Vagina (tissue), 2 donors: ENCODE data around the gene LIPG. TPM values are rescaled to one million over a fixed set of nuclear protein-coding genes. Genes with fewer than 3 reads are reported as not detected.

Source experiments
- DNase-seq, 2 donors: peaks; one replicate each; pipeline ENCODE4 v3.0.0-alpha.2; 2017; ENCODE audit errors: extremely low spot score in 2 of 2
- H3K27ac ChIP-seq: fragments of 200-600 bp; sonication (generic); one replicate; pipeline ENCODE4 v1.5.1; 2019
- H3K27me3 ChIP-seq: fragments of 200-600 bp; sonication (generic); one replicate; pipeline ENCODE4 v1.5.1; 2019
- H3K36me3 ChIP-seq, 2 donors: fragments of 200-600 bp; sonication (generic); one replicate each; pipeline ENCODE4 v1.5.1; 2017 to 2019
- H3K4me1 ChIP-seq: fragments of 200-600 bp; sonication (generic); one replicate; pipeline ENCODE4 v1.5.1; 2019
- H3K4me3 ChIP-seq, 2 donors: fragments of 200-600 bp; sonication (generic); 1 replicate in 1 of 2; 2 replicates in 1 of 2; pipeline ENCODE4 v1.5.1; 2016 to 2019
- H3K9me3 ChIP-seq: fragments of 200-600 bp; sonication (generic); one replicate; pipeline ENCODE4 v1.5.1; 2019
- CTCF ChIP-seq, 3 experiments: fragments of 450-650 bp in 2 of 3; fragments of 200-600 bp in 1 of 3; sonication (generic) in 1 of 3; IDR thresholded peaks; one replicate each; pipeline ENCODE4 v1.5.1; 2017 to 2019; ENCODE audit warnings: antibody characterized with exemption in 3 of 3, mild to moderate bottlenecking in 2 of 3, moderate library complexity in 2 of 3
- POLR2A ChIP-seq, 2 donors: fragments of 450-650 bp; IDR thresholded peaks; one replicate each; pipeline ENCODE4 v1.6.1; 2017; ENCODE audit warnings: antibody characterized with exemption in 2 of 2, mild to moderate bottlenecking in 2 of 2, moderate library complexity in 2 of 2
- POLR2AphosphoS5 ChIP-seq, 2 donors: sonication (generic); formaldehyde crosslinking; IDR thresholded peaks; one replicate each; pipeline ENCODE4 v1.9.0; 2017; ENCODE audit warnings: antibody characterized with exemption in 2 of 2, mild to moderate bottlenecking in 2 of 2, low read depth in 1 of 2; ENCODE audit not compliant: insufficient read depth in 1 of 2
- intact Hi-C: fragments of 100-400 bp; cut with DNase I; formaldehyde crosslinking; loops from one replicate; pipeline ENCODE4 v1.15.1; 2023
- total RNA-seq: library from RNA; depleted of rRNA; stranded (reverse); fragments of >200 nt; gene quantifications from one replicate; pipeline ENCODE4 v1.2.3, GENCODE V29; 2016

Gene LIPG
- total RNA-seq, 1 donor from 2014 or later: 1.7 TPM

DNA sequence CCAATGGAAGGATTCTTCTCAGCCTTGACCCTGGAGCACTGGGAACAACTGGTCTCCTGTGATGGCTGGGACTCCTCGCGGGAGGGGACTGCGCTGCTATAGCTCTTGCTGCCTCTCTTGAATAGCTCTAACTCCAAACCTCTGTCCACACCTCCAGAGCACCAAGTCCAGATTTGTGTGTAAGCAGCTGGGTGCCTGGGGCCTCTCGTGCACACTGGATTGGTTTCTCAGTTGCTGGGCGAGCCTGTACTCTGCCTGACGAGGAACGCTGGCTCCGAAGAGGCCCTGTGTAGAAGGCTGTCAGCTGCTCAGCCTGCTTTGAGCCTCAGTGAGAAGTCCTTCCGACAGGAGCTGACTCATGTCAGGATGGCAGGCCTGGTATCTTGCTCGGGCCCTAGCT lies 28.8 kb downstream of the LIPG start:
- H3K4me1 ChIP-seq: no peaks in the 10 kb centered on the region
- no peak overlapping the region for H3K27ac ChIP-seq
- no peak overlapping the region for H3K4me3 ChIP-seq
- H3K36me3 ChIP-seq: no peaks in the 10 kb centered on the region
- DNase-seq: no peak
- intact Hi-C loops: no loop called here
- H3K27me3 ChIP-seq: no peaks in the 10 kb centered on the region
- TF ChIP-seq POLR2AphosphoS5 (IDR thresholded peaks at IDR 0.05; ENCODE audit: insufficient read depth in 1 of 2, low read depth in 1 of 2): no peak
- no peak for TF ChIP-seq POLR2A (IDR thresholded peaks at IDR 0.05)
- TF ChIP-seq CTCF (IDR thresholded peaks at IDR 0.05): no peak
- no peaks in the 10 kb centered on the region for H3K9me3 ChIP-seq

DNA sequence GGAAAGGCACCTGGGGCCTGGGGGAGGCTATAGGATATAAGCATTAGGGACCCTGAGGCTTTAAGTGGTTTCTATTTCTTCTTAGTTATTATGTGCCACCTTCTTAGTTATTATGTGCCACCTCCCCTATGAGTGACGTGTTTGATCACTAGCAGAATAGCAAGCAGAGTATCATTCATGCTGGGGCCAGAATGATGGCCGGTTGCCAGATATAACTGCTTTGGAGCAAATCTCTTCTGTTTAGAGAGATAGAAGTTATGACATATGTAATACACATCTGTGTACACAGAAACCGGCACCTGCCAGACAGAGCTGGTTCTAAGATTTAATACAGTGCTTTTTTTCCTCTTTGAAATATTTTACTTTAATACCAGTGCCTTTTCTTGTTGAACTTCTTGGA lies 29.4 kb downstream of the LIPG start:
- intact Hi-C loops: no loop called here
- Histone ChIP-seq H3K4me1 (no peaks in the 10 kb centered on the region), H3K27me3 (no peaks in the 10 kb centered on the region), H3K9me3 (no peaks in the 10 kb centered on the region), H3K36me3 (no peaks in the 10 kb centered on the region), H3K4me3 (no peak overlapping the region), H3K27ac (no peak overlapping the region)
- TF ChIP-seq POLR2AphosphoS5 (IDR thresholded peaks at IDR 0.05; ENCODE audit: insufficient read depth in 1 of 2, low read depth in 1 of 2) (no peak), CTCF (IDR thresholded peaks at IDR 0.05) (no peak), POLR2A (IDR thresholded peaks at IDR 0.05) (no peak)
- DNase-seq: no peak

DNA sequence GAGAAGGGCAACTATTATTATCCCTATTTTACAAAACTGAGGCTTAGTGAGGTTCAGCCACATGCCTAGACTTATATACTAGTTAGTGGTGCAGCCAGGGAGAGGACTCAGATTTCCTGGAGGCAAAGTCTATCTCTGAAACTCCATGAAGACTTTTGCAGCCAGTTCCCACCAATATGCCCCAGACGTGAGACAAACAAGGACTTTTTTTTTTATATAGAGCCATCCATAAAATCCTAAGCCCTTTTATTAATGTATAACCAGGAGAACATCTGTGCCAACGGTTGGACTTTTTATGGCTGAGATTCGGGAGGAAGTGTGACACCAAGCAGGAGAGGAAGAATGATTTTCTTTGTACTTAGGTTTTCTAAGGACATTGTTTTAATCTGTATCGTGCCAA lies 29.9 kb downstream of the LIPG start:
- Histone ChIP-seq H3K9me3 (no peaks in the 10 kb centered on the region), H3K4me1 (no peaks in the 10 kb centered on the region), H3K27me3 (no peaks in the 10 kb centered on the region), H3K36me3 (no peaks in the 10 kb centered on the region), H3K4me3 (no peak overlapping the region), H3K27ac (no peak overlapping the region)
- no peak for TF ChIP-seq POLR2A (IDR thresholded peaks at IDR 0.05)
- no peak for TF ChIP-seq CTCF (IDR thresholded peaks at IDR 0.05)
- TF ChIP-seq POLR2AphosphoS5 (IDR thresholded peaks at IDR 0.05; ENCODE audit: insufficient read depth in 1 of 2, low read depth in 1 of 2): no peak
- intact Hi-C loops: no loop called here
- no peak for DNase-seq

DNA sequence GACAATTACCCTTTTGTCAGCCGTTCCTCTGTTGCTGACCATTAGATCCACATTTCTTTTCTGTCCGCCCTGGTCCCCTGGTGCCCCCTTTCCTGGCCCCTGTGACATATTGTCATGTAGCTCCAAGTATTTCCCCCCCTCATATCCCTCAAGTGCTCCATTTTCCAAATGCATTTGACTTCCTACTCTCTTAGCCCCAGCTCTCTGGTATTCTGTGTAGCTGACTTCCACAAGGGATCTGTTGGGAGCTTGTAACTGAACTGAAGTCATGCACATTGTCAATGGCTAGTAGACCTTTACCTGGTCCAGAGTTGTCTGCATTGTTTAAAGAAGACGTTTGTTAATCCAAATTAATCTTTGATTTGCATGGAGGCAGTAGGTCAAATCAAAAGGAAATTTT lies 34.8 kb downstream of the LIPG start:
- TF ChIP-seq POLR2A (IDR thresholded peaks at IDR 0.05): no peak
- TF ChIP-seq POLR2AphosphoS5 (IDR thresholded peaks at IDR 0.05; ENCODE audit: insufficient read depth in 1 of 2, low read depth in 1 of 2): no peak

DNA sequence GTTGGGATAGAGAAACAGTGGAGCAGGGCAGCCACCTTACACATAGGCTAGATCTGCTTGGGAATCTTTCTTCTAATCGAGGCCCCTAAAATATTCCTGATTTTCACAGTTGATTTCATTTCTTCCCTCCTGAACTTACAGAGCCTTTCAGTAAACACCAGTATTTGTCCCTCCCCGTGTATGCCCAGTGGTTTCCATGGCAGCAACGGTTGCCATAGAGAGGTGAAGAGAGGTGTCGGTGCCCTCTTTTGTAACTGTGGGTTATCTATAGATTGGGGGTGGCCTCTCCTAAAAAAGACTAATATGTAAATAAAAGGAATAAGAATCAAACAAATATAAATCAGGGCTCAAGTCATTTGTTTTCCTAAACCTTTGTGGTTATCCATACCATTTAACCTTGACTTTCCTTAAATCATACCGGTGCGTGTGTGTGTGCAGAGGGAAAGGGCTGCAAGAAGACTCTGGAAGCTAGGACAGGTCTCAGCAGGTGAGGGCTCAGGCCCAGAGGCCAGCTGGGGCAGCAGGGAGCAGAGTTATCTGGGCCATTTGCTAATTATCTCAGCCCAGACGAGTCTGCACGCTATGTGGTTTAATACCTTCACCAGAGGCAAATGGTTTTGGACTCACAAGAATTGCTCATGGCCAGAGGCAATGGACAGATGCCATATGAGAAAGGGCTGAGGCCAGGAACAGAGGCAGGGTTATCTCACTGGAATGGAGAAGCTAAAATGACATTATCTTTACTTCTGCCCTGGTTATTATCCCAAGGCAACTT lies 35.5 kb downstream of the LIPG start:
- H3K4me3 ChIP-seq: no peak overlapping the region
- no peaks in the 10 kb centered on the region for H3K27me3 ChIP-seq
- intact Hi-C loops: no loop called here
- H3K27ac ChIP-seq: no peak overlapping the region
- no peaks in the 10 kb centered on the region for H3K4me1 ChIP-seq
- no peaks in the 10 kb centered on the region for H3K9me3 ChIP-seq
- no peaks in the 10 kb centered on the region for H3K36me3 ChIP-seq
- no peak for TF ChIP-seq CTCF (IDR thresholded peaks at IDR 0.05)
- TF ChIP-seq POLR2A (IDR thresholded peaks at IDR 0.05): no peak
- TF ChIP-seq POLR2AphosphoS5 (IDR thresholded peaks at IDR 0.05; ENCODE audit: insufficient read depth in 1 of 2, low read depth in 1 of 2): no peak
- no peak for DNase-seq

More for the DNA sequence above, 34.8 kb downstream of the LIPG start:
- DNase-seq: no peak
- Histone ChIP-seq H3K4me3 (no peak overlapping the region), H3K4me1 (no peaks in the 10 kb centered on the region), H3K9me3 (no peaks in the 10 kb centered on the region), H3K27ac (no peak overlapping the region), H3K36me3 (no peaks in the 10 kb centered on the region), H3K27me3 (no peaks in the 10 kb centered on the region)
- intact Hi-C loops: no loop called here
